ENCODE data around the gene CD22. TPM values are rescaled to one million over a fixed set of nuclear protein-coding genes. Genes with fewer than 3 reads are reported as not detected.

CD22 gene
- total and polyA plus RNA-seq, 2 of the 13 experiments (the other 11 are each of a cell fraction or from before 2014, with no cell fraction given): 0.71 to 1.7 TPM

DNA sequence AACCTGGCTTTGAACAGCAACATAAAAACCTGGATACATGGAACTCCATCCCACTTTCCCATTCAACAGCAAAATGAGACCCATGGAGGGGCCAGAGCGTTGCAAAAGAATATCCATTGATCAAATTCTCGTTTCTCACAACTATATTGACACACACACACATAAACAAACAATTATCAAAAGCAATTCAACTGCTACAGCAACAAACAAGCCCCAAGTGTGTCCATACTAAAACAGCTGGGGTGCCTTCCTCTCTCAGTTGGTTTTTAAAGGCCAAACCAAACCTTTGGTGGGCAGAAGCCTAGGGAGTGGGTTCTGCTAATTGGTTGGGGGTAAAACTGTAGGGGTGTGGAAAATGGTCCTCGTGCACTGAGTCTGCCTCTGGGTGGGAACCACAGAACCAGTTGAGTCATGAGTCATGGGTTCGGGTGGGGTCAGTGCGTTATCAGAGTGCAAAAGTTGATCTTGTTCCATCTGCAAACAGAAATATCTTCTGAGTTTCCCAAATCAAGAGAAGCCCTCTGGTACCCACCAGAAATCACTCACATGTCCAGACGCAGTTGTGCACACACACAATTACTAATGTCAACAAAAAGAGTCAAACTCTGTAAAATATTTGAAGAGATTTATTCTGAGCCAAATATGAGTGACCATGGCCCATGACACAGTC, 60.3 kb downstream of the CD22 start (continued):
- TF ChIP-seq ZNF761 (CRISPR knock-in tag; conservative IDR thresholded peaks at IDR 0.05) (no peak), ZHX2 (IDR thresholded peaks at IDR 0.05; ENCODE audit: low read depth) (no peak), ZHX2 (CRISPR knock-in tag; IDR thresholded peaks at IDR 0.05; ENCODE audit: borderline replicate concordance) (no peak), SAFB2 (CRISPR knock-in tag; IDR thresholded peaks at IDR 0.05; ENCODE audit: borderline replicate concordance, low read depth) (no peak), ZNF331 (CRISPR knock-in tag; IDR thresholded peaks at IDR 0.05) (peak; percentile 56; the same call in 1 of the 2 replicates), ZBTB37 (CRISPR knock-in tag; IDR thresholded peaks at IDR 0.05) (no peak), HNRNPK (IDR thresholded peaks at IDR 0.05; ENCODE audit: low read depth, low read length, poor library complexity, severe bottlenecking) (no peak), IRF9 (CRISPR knock-in tag; IDR thresholded peaks at IDR 0.05; ENCODE audit: borderline replicate concordance) (no peak), NBN (conservative IDR thresholded peaks at IDR 0.05) (no peak), ZNF136 (CRISPR knock-in tag; IDR thresholded peaks at IDR 0.05; ENCODE audit: low read depth) (no peak), ZNF615 (CRISPR knock-in tag; IDR thresholded peaks at IDR 0.05; ENCODE audit: borderline replicate concordance) (no peak), NFE2 (CRISPR knock-in tag; IDR thresholded peaks at IDR 0.05) (no peak), CBFB (CRISPR knock-in tag; IDR thresholded peaks at IDR 0.05) (no peak), TFAP4 (IDR thresholded peaks at IDR 0.05; ENCODE audit: borderline replicate concordance, low read depth) (peak; percentile 30; the same call in 1 of the 2 replicates)
- TF ChIP-seq, protein P1, sequence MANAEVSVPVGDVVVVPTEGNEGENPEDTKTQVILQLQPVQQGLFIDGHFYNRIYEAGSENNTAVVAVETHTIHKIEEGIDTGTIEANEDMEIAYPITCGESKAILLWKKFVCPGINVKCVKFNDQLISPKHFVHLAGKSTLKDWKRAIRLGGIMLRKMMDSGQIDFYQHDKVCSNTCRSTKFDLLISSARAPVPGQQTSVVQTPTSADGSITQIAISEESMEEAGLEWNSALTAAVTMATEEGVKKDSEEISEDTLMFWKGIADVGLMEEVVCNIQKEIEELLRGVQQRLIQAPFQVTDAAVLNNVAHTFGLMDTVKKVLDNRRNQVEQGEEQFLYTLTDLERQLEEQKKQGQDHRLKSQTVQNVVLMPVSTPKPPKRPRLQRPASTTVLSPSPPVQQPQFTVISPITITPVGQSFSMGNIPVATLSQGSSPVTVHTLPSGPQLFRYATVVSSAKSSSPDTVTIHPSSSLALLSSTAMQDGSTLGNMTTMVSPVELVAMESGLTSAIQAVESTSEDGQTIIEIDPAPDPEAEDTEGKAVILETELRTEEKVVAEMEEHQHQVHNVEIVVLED (CRISPR knock-in tag; IDR thresholded peaks at IDR 0.05; ENCODE audit: borderline replicate concordance): no peak
- TF ChIP-seq, protein P2, sequence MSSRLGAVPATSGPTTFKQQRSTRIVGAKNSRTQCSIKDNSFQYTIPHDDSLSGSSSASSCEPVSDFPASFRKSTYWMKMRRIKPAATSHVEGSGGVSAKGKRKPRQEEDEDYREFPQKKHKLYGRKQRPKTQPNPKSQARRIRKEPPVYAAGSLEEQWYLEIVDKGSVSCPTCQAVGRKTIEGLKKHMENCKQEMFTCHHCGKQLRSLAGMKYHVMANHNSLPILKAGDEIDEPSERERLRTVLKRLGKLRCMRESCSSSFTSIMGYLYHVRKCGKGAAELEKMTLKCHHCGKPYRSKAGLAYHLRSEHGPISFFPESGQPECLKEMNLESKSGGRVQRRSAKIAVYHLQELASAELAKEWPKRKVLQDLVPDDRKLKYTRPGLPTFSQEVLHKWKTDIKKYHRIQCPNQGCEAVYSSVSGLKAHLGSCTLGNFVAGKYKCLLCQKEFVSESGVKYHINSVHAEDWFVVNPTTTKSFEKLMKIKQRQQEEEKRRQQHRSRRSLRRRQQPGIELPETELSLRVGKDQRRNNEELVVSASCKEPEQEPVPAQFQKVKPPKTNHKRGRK (CRISPR knock-in tag; IDR thresholded peaks at IDR 0.05): no peak

Data from HepG2 (cell line).